NCI-H2029 treated with DMSO at 0.1 percent for 48 hours (cell line): ENCODE measurements around the gene HORMAD2.
"Not testable (repeated sequence)": the region's sequence is repeated elsewhere in the genome, so short reads cannot be mapped to it uniquely, and the experiment has no call there.

Source experiments
- DNase-seq: peaks from one replicate; lab custom pipeline; 2025; lab: John Stamatoyannopoulos, UW

HORMAD2 gene

GRCh38 chr22:30211124-30211820 is 131.0 kb downstream of the HORMAD2 start:
- no peak for DNase-seq

DNA sequence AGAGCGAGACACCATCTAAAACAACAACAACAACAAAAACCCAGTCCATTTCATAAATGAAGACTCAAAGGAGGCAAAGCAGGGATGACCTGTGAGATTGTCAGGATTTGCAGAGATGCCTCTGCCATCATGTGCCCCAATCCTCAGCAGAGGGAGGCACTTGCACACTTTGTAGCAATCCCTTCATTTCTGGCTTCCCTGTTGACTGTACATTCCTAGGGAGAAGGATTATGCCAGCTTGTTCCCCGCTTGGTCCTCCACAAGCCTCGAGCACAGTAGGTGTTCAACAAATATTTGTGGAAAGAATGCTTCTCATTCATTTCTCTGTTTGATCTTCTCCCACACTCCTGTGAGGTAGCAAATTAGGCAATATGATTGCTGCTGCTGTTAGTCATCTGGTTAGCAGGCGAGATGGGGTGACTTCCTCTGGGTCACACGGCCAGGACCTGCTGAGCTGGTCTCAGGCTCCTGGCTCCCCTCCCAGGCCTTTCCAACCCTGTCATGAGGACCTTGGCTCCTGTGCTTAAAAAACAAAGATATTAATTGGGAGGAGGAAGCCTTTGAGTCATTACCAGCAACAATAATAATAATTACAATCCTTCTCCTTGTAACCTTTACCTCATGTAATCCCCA is 132.2 kb downstream of the HORMAD2 start:
- DNase-seq, result no peak

DNA sequence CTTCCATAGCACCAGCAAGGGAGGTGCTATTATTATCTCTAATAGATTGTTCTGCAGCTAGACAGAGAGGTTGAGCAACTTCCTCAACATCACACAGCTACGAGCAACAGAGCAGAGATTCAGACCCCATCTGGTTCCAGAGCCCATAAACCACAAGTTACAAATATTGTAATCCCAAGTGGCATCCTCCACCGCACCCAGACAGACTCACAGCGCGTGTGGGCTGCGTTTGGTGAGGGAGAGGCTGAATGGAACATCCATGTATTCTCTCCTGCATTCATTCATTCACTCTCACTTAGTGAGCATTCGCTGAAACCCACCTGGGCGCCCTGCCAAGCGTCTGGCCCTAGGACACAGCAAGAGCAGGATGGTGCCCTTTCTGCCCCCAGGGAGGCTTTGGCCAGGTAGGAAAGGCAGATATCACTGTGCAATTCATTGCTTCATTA is 132.8 kb downstream of the HORMAD2 start:
- DNase-seq, result no peak

GRCh38 chr22:30214703-30215407 is 134.6 kb downstream of the HORMAD2 start:
- no peak for DNase-seq

GRCh38 chr22:30216272-30216671 is 136.0 kb downstream of the HORMAD2 start:
- DNase-seq, result not testable (repeated sequence)

DNA sequence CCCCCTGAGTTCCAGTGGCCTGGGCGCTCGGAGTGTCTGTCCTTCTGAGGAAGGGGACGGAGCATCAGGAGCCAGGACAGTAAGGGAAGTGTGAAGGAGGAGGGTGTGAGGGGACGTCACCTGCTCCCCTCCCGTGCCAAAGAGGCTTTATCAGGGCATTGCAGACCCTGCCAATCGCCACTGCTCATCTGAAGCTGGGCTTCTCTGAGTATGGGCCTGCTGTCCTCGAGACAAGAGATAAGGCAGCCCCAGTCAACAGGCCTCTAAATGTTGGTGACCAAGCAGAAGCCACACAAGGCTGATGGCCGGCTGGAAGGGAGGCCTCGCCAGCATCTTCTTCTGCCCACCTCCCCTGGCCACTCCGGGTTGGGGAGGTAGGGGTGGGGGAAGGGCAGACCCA is 136.4 kb downstream of the HORMAD2 start:
- no peak for DNase-seq

GRCh38 chr22:30217698-30218560 is 137.7 kb downstream of the HORMAD2 start:
- no peak for DNase-seq

GRCh38 chr22:30219049-30219654 is 138.9 kb downstream of the HORMAD2 start:
- no peak for DNase-seq

- DNase-seq, result no peak
Measured at GRCh38 chr22:30219668-30220278, 139.5 kb downstream of the HORMAD2 start.

DNA sequence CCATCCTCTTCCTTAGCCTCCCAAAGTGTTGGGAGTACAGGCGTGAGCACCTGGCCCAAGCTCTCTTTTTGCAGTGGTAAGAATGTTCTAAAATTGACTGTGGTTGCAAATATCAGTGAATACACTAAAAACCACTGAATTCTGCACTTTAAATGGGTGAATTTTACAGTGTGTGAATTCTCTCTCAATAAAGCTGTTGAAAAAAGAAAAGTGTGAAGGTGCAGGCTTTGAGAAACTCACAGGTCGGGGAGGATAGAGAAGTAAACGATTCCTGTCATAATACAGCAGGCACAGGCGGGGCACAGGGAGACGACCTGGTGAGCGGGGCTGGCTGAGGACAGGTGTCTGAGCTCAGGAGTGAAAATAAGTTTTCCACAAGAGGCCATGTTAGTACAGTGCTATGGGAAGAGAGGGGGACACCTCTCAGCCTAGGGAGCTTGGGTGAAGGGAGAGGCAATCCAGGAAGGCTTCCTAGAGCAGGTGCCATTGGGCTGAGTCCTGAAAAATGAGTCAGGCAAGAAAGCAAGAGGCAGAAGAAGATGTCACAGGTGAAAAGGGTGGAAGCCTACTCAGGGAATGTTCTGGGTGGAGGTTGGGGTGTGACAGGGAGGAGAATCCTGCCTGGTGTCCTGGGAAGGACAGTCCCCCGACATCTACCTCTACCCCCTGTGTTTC is 140.2 kb downstream of the HORMAD2 start:
- DNase-seq, result no peak

DNA sequence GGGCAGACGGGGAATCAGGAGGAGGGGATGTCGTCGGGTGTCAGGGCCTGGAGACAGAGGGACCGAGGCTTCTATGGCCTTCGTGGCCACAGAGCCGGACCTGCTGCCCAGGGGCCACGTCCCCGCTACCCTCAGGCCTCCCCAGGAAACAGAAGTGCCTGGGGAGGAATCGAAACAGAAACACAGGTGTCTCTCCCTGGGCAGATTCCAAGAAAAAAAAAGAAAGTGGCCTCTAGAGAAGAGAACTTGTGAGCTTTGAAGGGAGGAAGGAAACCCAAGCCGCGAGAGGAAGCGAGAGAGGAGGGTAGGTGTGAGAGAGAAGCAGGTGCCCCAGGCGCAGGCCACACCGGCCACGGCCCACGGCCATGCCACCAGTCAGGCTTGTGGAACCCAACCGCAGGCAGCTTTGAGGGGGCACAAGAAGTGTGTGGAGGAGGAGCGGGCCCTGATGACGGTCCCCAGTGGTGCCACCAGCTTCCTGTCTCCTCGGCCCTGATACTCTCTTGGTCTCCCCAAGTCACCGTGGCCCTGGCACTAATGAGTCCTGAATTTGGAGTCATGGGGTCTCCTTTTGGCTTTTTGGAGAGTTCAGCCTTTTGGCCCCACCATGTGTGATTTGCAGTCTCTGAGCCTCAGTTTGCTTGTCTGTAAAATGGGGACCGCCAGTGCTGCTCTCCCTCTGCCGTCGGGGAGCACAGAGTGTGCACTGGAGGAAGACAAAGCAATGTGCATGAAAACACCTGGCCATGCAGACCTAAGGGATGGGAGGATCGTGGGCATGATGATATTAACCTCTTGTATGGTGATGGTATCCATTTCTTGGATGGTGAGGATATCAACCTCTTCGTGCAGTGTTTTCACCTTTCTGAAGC is 141.1 kb downstream of the HORMAD2 start:
- no peak for DNase-seq

- DNase-seq, result no peak
Measured at GRCh38 chr22:30222321-30222720, 142.1 kb downstream of the HORMAD2 start.

- no peak for DNase-seq
Measured at GRCh38 chr22:30223303-30223702, 143.0 kb downstream of the HORMAD2 start.

- DNase-seq, result no peak
Measured at GRCh38 chr22:30224161-30224857, 144.0 kb downstream of the HORMAD2 start.

DNA sequence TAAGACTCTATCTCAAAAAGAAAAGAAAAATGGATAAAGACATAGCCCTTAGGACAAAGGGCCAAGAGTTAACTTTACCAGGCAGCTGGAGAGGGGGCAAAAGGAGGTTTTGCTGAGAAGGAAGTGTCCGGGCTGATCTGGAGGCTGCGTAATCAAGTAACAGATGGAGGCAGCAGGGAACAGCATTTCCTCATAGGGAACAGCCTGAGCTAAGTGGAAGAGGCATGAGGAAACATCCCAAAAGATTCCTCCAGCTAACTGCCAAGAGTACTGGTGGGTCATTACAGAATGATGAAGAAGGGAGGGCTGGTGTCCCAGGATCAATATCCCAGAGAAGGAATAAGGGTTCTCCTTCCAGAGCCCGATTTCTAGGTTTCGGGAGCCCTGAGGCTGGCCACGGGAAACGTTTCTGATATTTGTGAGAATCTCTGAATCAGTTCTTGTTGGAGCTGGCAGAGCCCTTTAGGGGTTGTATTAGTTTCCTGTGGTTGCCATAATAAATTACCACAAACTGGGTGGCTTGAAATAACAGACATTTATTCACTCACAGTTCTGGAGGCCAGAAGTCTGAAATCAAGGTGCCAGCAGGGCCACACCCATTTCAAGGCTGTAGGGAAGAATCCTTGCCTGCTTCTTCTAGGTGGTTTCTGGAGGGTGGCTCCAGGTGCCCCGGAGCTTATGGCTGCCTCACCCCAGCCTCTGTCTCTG is 145.1 kb downstream of the HORMAD2 start:
- DNase-seq, result no peak

GRCh38 chr22:30226192-30226832 is 146.0 kb downstream of the HORMAD2 start:
- no peak for DNase-seq
